GM21825 (cell line): ENCODE data around the gene CMIP.
A peak's percentile ranks its signal among the peaks of the same experiment; 100 is the strongest.

Source experiments
- ATAC-seq: cut with Tn5 transposase; IDR thresholded peaks from one replicate; pipeline ENCODE4 v1.9.1; 2021; ENCODE audit warnings: mild to moderate bottlenecking, moderate library complexity; ENCODE audit not compliant: unreplicated experiment

Gene CMIP

GRCh38 chr16:81708266-81709015 is 263.8 kb downstream of the CMIP start:
- ATAC-seq, result no peak

GRCh38 chr16:81709016-81709900 is 264.6 kb downstream of the CMIP start:
- no peak for ATAC-seq

- no peak for ATAC-seq
These were observed 265.4 kb downstream of the CMIP start for GRCh38 chr16:81710044-81710443.

GRCh38 chr16:81710596-81710995 is 266.0 kb downstream of the CMIP start:
- ATAC-seq, result no peak

- ATAC-seq, result no peak
These were observed 267.2 kb downstream of the CMIP start for GRCh38 chr16:81711657-81712319.

GRCh38 chr16:81712681-81713080 is 268.1 kb downstream of the CMIP start:
- no peak for ATAC-seq

- ATAC-seq, result no peak
These were observed 268.7 kb downstream of the CMIP start for GRCh38 chr16:81713295-81713772.

- no peak for ATAC-seq
These were observed 269.2 kb downstream of the CMIP start for GRCh38 chr16:81713796-81714195.

- ATAC-seq, result no peak
These were observed 270.0 kb downstream of the CMIP start for GRCh38 chr16:81714583-81714982.

- peak; percentile 45 for ATAC-seq
These were observed 271.0 kb downstream of the CMIP start for GRCh38 chr16:81715358-81716196.

GRCh38 chr16:81716478-81717225 is 272.0 kb downstream of the CMIP start:
- peak; percentile 62 for ATAC-seq

GRCh38 chr16:81717662-81718189 is 273.1 kb downstream of the CMIP start:
- no peak for ATAC-seq

- ATAC-seq, result no peak
These were observed 274.0 kb downstream of the CMIP start for GRCh38 chr16:81718637-81719036.

- ATAC-seq, result no peak
These were observed 275.4 kb downstream of the CMIP start for GRCh38 chr16:81719993-81720392.

- ATAC-seq, result no peak
These were observed 276.6 kb downstream of the CMIP start for GRCh38 chr16:81720973-81721906.

- peak; percentile 71 for ATAC-seq
These were observed 278.6 kb downstream of the CMIP start for GRCh38 chr16:81723098-81723723.

- ATAC-seq, result no peak
These were observed 283.8 kb downstream of the CMIP start for GRCh38 chr16:81728435-81728834.

- no peak for ATAC-seq
These were observed 284.8 kb downstream of the CMIP start for GRCh38 chr16:81729451-81729850.
